Smooth muscle cell of the umbilical artery (primary cell): ENCODE results near the gene ZNF223. TPM values are rescaled to one million over a fixed set of nuclear protein-coding genes. Genes with fewer than 3 reads are reported as not detected.

ENCODE experiments used
- total RNA-seq: library from RNA; depleted of rRNA; stranded (reverse); fragments of >200 nt; gene quantifications from 2 replicates; pipeline ENCODE4 v1.2.3, GENCODE V29; 2014

Gene ZNF223
- total RNA-seq, result 4.7 and 5.3 TPM in 2 replicates

DNA sequence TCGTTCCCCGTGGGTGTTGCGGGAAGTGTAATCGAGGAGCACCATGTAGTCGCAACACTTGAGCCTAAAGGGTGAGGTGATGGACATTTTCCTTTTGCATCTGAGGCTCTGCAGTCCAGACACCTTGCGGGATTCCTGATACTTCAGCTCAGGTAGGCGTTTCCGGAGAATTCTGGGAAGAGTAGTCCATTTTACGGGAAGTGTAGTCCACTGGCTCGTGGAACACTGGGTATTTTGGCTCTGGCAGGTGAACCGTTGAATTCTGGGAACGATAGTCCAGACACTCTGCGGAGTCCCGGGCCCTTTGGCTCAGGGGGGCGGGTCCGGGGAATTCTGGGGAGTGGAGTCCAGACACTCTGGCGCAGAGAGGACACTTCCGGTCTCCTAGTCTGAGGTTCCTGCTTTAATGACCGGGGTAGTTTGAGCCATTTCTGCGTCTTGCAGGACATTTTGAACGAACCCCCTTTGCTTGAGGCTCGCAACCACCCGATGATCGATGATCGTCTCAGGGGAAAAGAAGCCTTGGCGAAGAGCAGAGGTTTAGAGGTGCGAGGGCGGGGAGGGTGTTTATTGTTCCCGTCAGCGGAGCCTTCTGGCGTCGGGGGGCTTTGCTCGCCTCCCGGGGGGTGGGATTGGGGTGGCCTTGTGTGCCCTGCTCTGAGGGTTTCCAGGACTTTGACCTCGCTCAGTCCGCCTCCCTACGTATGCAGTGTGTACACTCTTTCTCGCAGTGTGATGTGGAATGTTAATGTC is at the start of gene ZNF223:
TSS of gene ZNF223 (plus strand) at position 387 of the 753 bp plus-strand sequence. CDS start 3,141 bp downstream, outside the sequence.

GRCh38 chr19:44002566-44003460 is 49.0 kb upstream of the ZNF223 start, which contains the start of gene ZNF230:
TSS of gene ZNF230 (plus strand) at chr19:44002957. CDS start at chr19:44007079, 4,122 bp downstream.

GRCh38 chr19:44025217-44025936 is 26.5 kb upstream of the ZNF223 start, which contains the start of gene ZNF222:
TSS of gene ZNF222 (plus strand) at chr19:44025379. CDS start at chr19:44025437, 58 bp downstream.

DNA sequence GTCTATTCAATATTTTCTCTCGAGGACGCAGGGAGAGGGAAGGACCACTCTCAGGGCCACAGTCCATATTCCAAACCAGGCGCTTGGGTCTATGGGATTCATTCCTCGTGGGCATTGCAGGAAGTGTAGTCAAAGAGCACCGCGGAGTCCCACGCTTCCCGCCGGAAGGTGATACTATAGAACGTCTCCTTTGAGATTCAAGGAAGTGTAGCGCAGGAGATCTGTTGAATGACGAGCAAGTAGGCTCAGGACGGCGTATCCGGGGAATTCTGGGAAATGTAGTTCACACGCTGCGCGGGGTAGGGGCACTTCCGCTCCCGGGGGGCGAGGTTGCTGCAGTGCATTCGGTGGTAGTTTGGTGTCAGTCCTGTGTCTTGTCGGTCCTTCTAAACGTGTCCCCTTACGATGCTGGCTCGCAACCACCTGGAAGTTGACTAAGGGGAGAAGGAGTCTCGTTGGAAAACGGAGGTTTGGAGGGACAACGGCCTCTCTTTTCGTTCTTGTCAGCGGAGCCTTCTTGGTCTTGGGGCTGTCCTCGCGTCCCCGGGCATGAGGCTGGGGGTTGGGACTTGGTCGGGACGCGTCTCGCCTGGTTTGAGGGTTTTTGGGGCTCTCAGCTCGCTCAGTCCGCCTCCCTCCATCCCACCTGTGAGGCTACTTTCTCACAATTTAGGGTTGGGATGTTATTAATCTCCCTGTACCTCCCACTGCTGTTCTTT is 20.1 kb downstream of the ZNF223 start, which contains the start of gene ZNF284:
TSS of gene ZNF284 (plus strand) at position 336 of the 719 bp plus-strand sequence. CDS start 4,231 bp downstream, outside the sequence.

GRCh38 chr19:44093931-44094765 is 42.3 kb downstream of the ZNF223 start, which contains the start of gene ZNF224:
TSS of gene ZNF224 (plus strand) at chr19:44094361. CDS start at chr19:44097874, 3,513 bp downstream.

GRCh38 chr19:44113138-44113783 is 61.4 kb downstream of the ZNF223 start, which contains the start of gene ZNF225:
TSS of gene ZNF225 (plus strand) at chr19:44113399. CDS start at chr19:44115828, 2,429 bp downstream.

Other genes starting within 250 kb of the ZNF223 start
- gene LYPD5, start 249.6 kb upstream of the ZNF223 start, total RNA-seq, result 0.59 and 1.2 TPM in 2 replicates
- gene ZNF283, start 224.7 kb upstream of the ZNF223 start, total RNA-seq, result 16.7 and 22.9 TPM in 2 replicates
- gene ZNF404, start 168.1 kb upstream of the ZNF223 start, total RNA-seq, result 5.3 and 5.9 TPM in 2 replicates
- 17.9 and 20.5 TPM in 2 replicates for gene ZNF45, start 116.8 kb upstream of the ZNF223 start, total RNA-seq
- 9.8 and 12.9 TPM in 2 replicates for gene ZNF221, start 100.8 kb upstream of the ZNF223 start, total RNA-seq
- gene ZNF155, start 67.8 kb upstream of the ZNF223 start, total RNA-seq, result 8.9 TPM in 2 replicates
- gene ZNF230, start 49.1 kb upstream of the ZNF223 start, total RNA-seq, result 2.5 and 5.3 TPM in 2 replicates
- gene ZNF222, start 26.7 kb upstream of the ZNF223 start, total RNA-seq, result 5.0 and 7.7 TPM in 2 replicates
- gene ZNF284, start 20.1 kb downstream of the ZNF223 start, total RNA-seq, result 3.0 and 3.3 TPM in 2 replicates
- 25.1 and 35.9 TPM in 2 replicates for gene ZNF224, start 42.3 kb downstream of the ZNF223 start, total RNA-seq
- gene ZNF225, start 61.4 kb downstream of the ZNF223 start, total RNA-seq, result 6.5 TPM in 2 replicates
- gene ZNF234, start 89.5 kb downstream of the ZNF223 start, total RNA-seq, result 13.7 and 17.2 TPM in 2 replicates
- 16.3 and 22.9 TPM in 2 replicates for gene ZNF226, start 113.1 kb downstream of the ZNF223 start, total RNA-seq
- 17.1 and 20.2 TPM in 2 replicates for gene ZNF227, start 160.5 kb downstream of the ZNF223 start, total RNA-seq
- 0.83 and 0.89 TPM in 2 replicates for gene ZNF233, start 207.8 kb downstream of the ZNF223 start, total RNA-seq